Measurements from ENCODE around the gene COA7. TPM values are rescaled to one million over a fixed set of nuclear protein-coding genes. Genes with fewer than 3 reads are reported as not detected.
A peak's percentile ranks its signal among the peaks of the same experiment; 100 is the strongest.

COA7 gene
- total and polyA plus RNA-seq, 10 of the 15 experiments (the other 5 are each of a cell fraction or from before 2014, with no cell fraction given), result 7.5 to 20.2 (median 15.4) TPM

GRCh38 chr1:52726265-52727113 is 28.3 kb upstream of the COA7 start, which contains the start of gene ZYG11B (continued):
- TF ChIP-seq YY1 (IDR thresholded peaks at IDR 0.05; ENCODE audit: low read depth, low read length), result peak; percentile 40; the same call in 1 of the 2 replicates
- TF ChIP-seq PML (IDR thresholded peaks at IDR 0.05; ENCODE audit: low read length), result no peak
- TF ChIP-seq ZNF24 (IDR thresholded peaks at IDR 0.05), result peak; percentile 57; the same call in 1 of the 2 replicates
- TF ChIP-seq MXI1 (IDR thresholded peaks at IDR 0.05; ENCODE audit: low read depth, low read length), result no peak
- 0 out of 2 replicates have a peak, but pooled peaks have one; percentile 35 for TF ChIP-seq ZSCAN29 (IDR thresholded peaks at IDR 0.05)
- TF ChIP-seq E4F1 (IDR thresholded peaks at IDR 0.05; ENCODE audit: borderline replicate concordance, partially characterized antibody), result no peak
- TF ChIP-seq MLLT1 (IDR thresholded peaks at IDR 0.05), result peak; percentile 65; the same call in 1 of the 2 replicates
- peak; percentile 69 for TF ChIP-seq NR2F1 (conservative IDR thresholded peaks at IDR 0.05)
- peak; percentile 75 for TF ChIP-seq NKRF (conservative IDR thresholded peaks at IDR 0.05)
- TF ChIP-seq PKNOX1 (IDR thresholded peaks at IDR 0.05), result peak; percentile 12; the same call in 1 of the 2 replicates
- no peak for TF ChIP-seq CREM (IDR thresholded peaks at IDR 0.05; ENCODE audit: low read depth)
- no peak for TF ChIP-seq CEBPB (IDR thresholded peaks at IDR 0.05; ENCODE audit: borderline replicate concordance in 1 of 2, low read depth in 2 of 2, low read length in 2 of 2)
- TF ChIP-seq POLR2A (IDR thresholded peaks at IDR 0.05; ENCODE audit: low read depth, low read length), result peak; percentile 69
- TF ChIP-seq HDAC2 (IDR thresholded peaks at IDR 0.05), result no peak
- no peak for TF ChIP-seq KDM1A (IDR thresholded peaks at IDR 0.05; ENCODE audit: borderline replicate concordance)
- no peak for TF ChIP-seq EED (IDR thresholded peaks at IDR 0.05; ENCODE audit: low read depth)
- no peak for TF ChIP-seq PAX8 (IDR thresholded peaks at IDR 0.05)
- TF ChIP-seq JUND (IDR thresholded peaks at IDR 0.05; ENCODE audit: low read depth, low read length), result no peak
- TF ChIP-seq FOXK2 (IDR thresholded peaks at IDR 0.05), result no peak
- TF ChIP-seq MTA2 (IDR thresholded peaks at IDR 0.05; ENCODE audit: low read depth), result no peak
- peak in 1 of 2 experiments; percentile 59; a peak in 2 of 4 replicates for TF ChIP-seq BHLHE40 (IDR thresholded peaks at IDR 0.05; ENCODE audit: borderline replicate concordance in 1 of 2, low read depth in 2 of 2, low read length in 1 of 2)
- TF ChIP-seq USF2 (IDR thresholded peaks at IDR 0.05; ENCODE audit: borderline replicate concordance, low read depth, low read length), result no peak
- no peak for TF ChIP-seq IKZF2 (IDR thresholded peaks at IDR 0.05)
